ENCODE data around the gene CARD14. TPM values are rescaled to one million over a fixed set of nuclear protein-coding genes. Genes with fewer than 3 reads are reported as not detected.

The CARD14 gene
- total RNA-seq, 6 donors from 2014 or later = 0.15 to 7.3 (median 1.0) TPM

- WGBS, 2 donors = 97 to 100% methylated on average over 1 to 16 of the region's 16 CpGs
- TF ChIP-seq CTCF (IDR thresholded peaks at IDR 0.05) (no peak), POLR2AphosphoS5 (IDR thresholded peaks at IDR 0.05) (no peak), EP300 (IDR thresholded peaks at IDR 0.05) (no peak)
- Histone ChIP-seq H3K4me1 (peaks cover 0 to 3% (median 0%) of the 10 kb centered on the region in 4 donors), H3K36me3 (peaks cover 0 to 53% (median 41%) of the 10 kb centered on the region in 4 donors), H3K27me3 (no peaks in the 10 kb centered on the region), H3K27ac (no peak overlapping the region), H3K9me3 (no peaks in the 10 kb centered on the region), H3K4me3 (no peak overlapping the region)
- DNase-seq = peak in 1 of 2 donors; percentile 74
- no peak for ATAC-seq (ENCODE audit: low FRiP score in 2 of 2)
These were observed 38.2 kb downstream of the CARD14 start for GRCh38 chr17:80208050-80208449.

- ATAC-seq (ENCODE audit: low FRiP score in 2 of 2) (no peak), DNase-seq (no peak)
- TF ChIP-seq POLR2A (IDR thresholded peaks at IDR 0.05) = no peak
- no peak for TF ChIP-seq CTCF (IDR thresholded peaks at IDR 0.05)
- TF ChIP-seq POLR2AphosphoS5 (IDR thresholded peaks at IDR 0.05) = no peak
- TF ChIP-seq EP300 (IDR thresholded peaks at IDR 0.05) = no peak
- H3K4me3 ChIP-seq = no peak overlapping the region
- peaks cover 0 to 6% (median 0%) of the 10 kb centered on the region in 4 donors for H3K4me1 ChIP-seq
- H3K27me3 ChIP-seq = no peaks in the 10 kb centered on the region
- 76 to 97% methylated on average over 5 to 12 of the region's 12 CpGs for WGBS, 2 donors
- peaks cover 4 to 70% (median 56%) of the 10 kb centered on the region in 4 donors for H3K36me3 ChIP-seq
- no peaks in the 10 kb centered on the region for H3K9me3 ChIP-seq
- H3K27ac ChIP-seq = no peak overlapping the region
These were observed 39.9 kb downstream of the CARD14 start for GRCh38 chr17:80209765-80210164.

GRCh38 chr17:80210348-80211108 lies 40.7 kb downstream of the CARD14 start:
- TF ChIP-seq EP300 (IDR thresholded peaks at IDR 0.05) (no peak), CTCF (IDR thresholded peaks at IDR 0.05) (no peak), POLR2A (IDR thresholded peaks at IDR 0.05) (no peak), POLR2AphosphoS5 (IDR thresholded peaks at IDR 0.05) (no peak)
- H3K27ac ChIP-seq = no peak overlapping the region
- no peak overlapping the region for H3K4me3 ChIP-seq
- DNase-seq (peak in 1 of 2 donors; percentile 77), ATAC-seq (ENCODE audit: low FRiP score in 2 of 2) (no peak)
- H3K36me3 ChIP-seq = peaks cover 4 to 77% (median 62%) of the 10 kb centered on the region in 4 donors
- H3K4me1 ChIP-seq = peaks cover 0 to 6% (median 0%) of the 10 kb centered on the region in 4 donors
- WGBS, 2 donors = 94 to 96% methylated on average over 33 to 38 of the region's 47 CpGs
- H3K27me3 ChIP-seq = no peaks in the 10 kb centered on the region
- no peaks in the 10 kb centered on the region for H3K9me3 ChIP-seq

- peak overlapping the region in 2 of 4 donors; percentile 30 to 40 for H3K27ac ChIP-seq
- H3K27me3 ChIP-seq = no peaks in the 10 kb centered on the region
- H3K36me3 ChIP-seq = peaks cover 4 to 93% (median 68%) of the 10 kb centered on the region in 4 donors
- no peak overlapping the region for H3K4me3 ChIP-seq
- H3K4me1 ChIP-seq = peaks cover 0 to 6% (median 0%) of the 10 kb centered on the region in 4 donors
- 92% methylated on average over 19 to 22 of the region's 22 CpGs for whole genome bisulfite sequencing, 2 donors
- no peaks in the 10 kb centered on the region for H3K9me3 ChIP-seq
- ATAC-seq (ENCODE audit: low FRiP score in 2 of 2) (no peak), DNase-seq (peak in 1 of 2 donors; percentile 71)
- TF ChIP-seq POLR2A (IDR thresholded peaks at IDR 0.05) (no peak), CTCF (IDR thresholded peaks at IDR 0.05) (no peak), EP300 (IDR thresholded peaks at IDR 0.05) (no peak)
These were observed 42.3 kb downstream of the CARD14 start for GRCh38 chr17:80212109-80212508.

All from upper lobe of left lung (tissue), 6 donors.